Measurements from ENCODE around the gene USP10. TPM values are rescaled to one million over a fixed set of nuclear protein-coding genes. Genes with fewer than 3 reads are reported as not detected.

USP10 gene
- total and polyA plus RNA-seq, 2 donors (not counting 3 experiments of a cell fraction or from before 2014, with no cell fraction given) = 84.0 to 115 TPM

Other genes starting within 250 kb of the USP10 start
- 19.3 and 22.7 TPM in 2 replicates for gene MEAK7, start 195.3 kb upstream of the USP10 start, total RNA-seq
- 16.2 and 17.9 TPM in 2 replicates for gene MEAK7, start 195.3 kb upstream of the USP10 start, polyA plus RNA-seq
- 132 and 200 TPM in 2 replicates for gene COTL1, start 81.9 kb upstream of the USP10 start, total RNA-seq
- gene COTL1, start 81.9 kb upstream of the USP10 start, polyA plus RNA-seq = 65.6 and 90.0 TPM in 2 replicates
- gene KLHL36, start 51.5 kb upstream of the USP10 start, total RNA-seq = 33.3 and 38.8 TPM in 2 replicates
- 31.3 and 36.4 TPM in 2 replicates for gene KLHL36, start 51.5 kb upstream of the USP10 start, polyA plus RNA-seq
- 0.73 TPM in 1 of 2 replicates, not detected in the other for gene CRISPLD2, start 120.0 kb downstream of the USP10 start, total RNA-seq
- gene CRISPLD2, start 120.0 kb downstream of the USP10 start, polyA plus RNA-seq = 0.06 and 0.14 TPM in 2 replicates

Measured in endothelial cell of umbilical vein (primary cell).